ENCODE measurements around the gene OR5T3. TPM values are rescaled to one million over a fixed set of nuclear protein-coding genes. Genes with fewer than 3 reads are reported as not detected.

The OR5T3 gene
- total RNA-seq, 1 donor: not detected

GRCh38 chr11:56292154-56292553 lies 40.1 kb downstream of the OR5T3 start, which contains the start of gene OR8H1:
OR8H1 (minus strand) TSS chr11:56292254; CDS start chr11:56291062, 1,192 bp downstream.
- no peak for DNase-seq (ENCODE audit: low read depth)
- no peak for TF ChIP-seq CTCF (IDR thresholded peaks at IDR 0.05; ENCODE audit: insufficient read depth, low read length)
- no peak within 1 kb of the TSS for H3K4me3 ChIP-seq (ENCODE audit: low read depth, low read length)

- no peak for DNase-seq (ENCODE audit: low read depth)
- no peak for TF ChIP-seq CTCF (IDR thresholded peaks at IDR 0.05; ENCODE audit: insufficient read depth, low read length)
- H3K4me3 ChIP-seq (ENCODE audit: low read depth, low read length): no peak overlapping the region
These were observed 44.8 kb downstream of the OR5T3 start for GRCh38 chr11:56296898-56297297.

Other genes starting within 250 kb of the OR5T3 start
- not detected in 2 replicates for gene OR5AS1, start 224.6 kb upstream of the OR5T3 start, total RNA-seq (ENCODE audit: low replicate concordance)
- not detected in 2 replicates for gene OR8I2, start 158.9 kb upstream of the OR5T3 start, total RNA-seq (ENCODE audit: low replicate concordance)
- not detected in 2 replicates for gene OR8H2, start 148.6 kb upstream of the OR5T3 start, total RNA-seq (ENCODE audit: low replicate concordance)
- gene OR8H3, start 129.9 kb upstream of the OR5T3 start, total RNA-seq (ENCODE audit: low replicate concordance): not detected in 2 replicates
- not detected in 2 replicates for gene OR8J3, start 112.1 kb upstream of the OR5T3 start, total RNA-seq (ENCODE audit: low replicate concordance)
- gene OR8K5, start 91.9 kb upstream of the OR5T3 start, total RNA-seq (ENCODE audit: low replicate concordance): not detected in 2 replicates
- not detected in 2 replicates for gene OR5J2, start 75.6 kb upstream of the OR5T3 start, total RNA-seq (ENCODE audit: low replicate concordance)
- not detected in 2 replicates for gene OR5T2, start 18.0 kb upstream of the OR5T3 start, total RNA-seq (ENCODE audit: low replicate concordance)
- gene OR5T1, start 21.9 kb downstream of the OR5T3 start, total RNA-seq (ENCODE audit: low replicate concordance): not detected in 2 replicates
- not detected in 2 replicates for gene OR8H1, start 40.0 kb downstream of the OR5T3 start, total RNA-seq (ENCODE audit: low replicate concordance)
- not detected in 2 replicates for gene OR8K3, start 62.9 kb downstream of the OR5T3 start, total RNA-seq (ENCODE audit: low replicate concordance)
- gene OR8K1, start 93.8 kb downstream of the OR5T3 start, total RNA-seq (ENCODE audit: low replicate concordance): not detected in 2 replicates
- gene OR8J1, start 102.0 kb downstream of the OR5T3 start, total RNA-seq (ENCODE audit: low replicate concordance): not detected in 2 replicates
- not detected in 2 replicates for gene OR8U1, start 123.4 kb downstream of the OR5T3 start, total RNA-seq (ENCODE audit: low replicate concordance)
- gene OR5AL1, start 160.4 kb downstream of the OR5T3 start, total RNA-seq (ENCODE audit: low replicate concordance): not detected in 2 replicates
- not detected in 2 replicates for gene OR5M3, start 221.1 kb downstream of the OR5T3 start, total RNA-seq (ENCODE audit: low replicate concordance)
- not detected in 2 replicates for gene OR5M8, start 239.1 kb downstream of the OR5T3 start, total RNA-seq (ENCODE audit: low replicate concordance)

All from fibroblast of the aortic adventitia (primary cell).